Fibroblast of lung (primary cell): ENCODE results near the gene THUMPD2. TPM values are rescaled to one million over a fixed set of nuclear protein-coding genes. Genes with fewer than 3 reads are reported as not detected.

Experiments
- DNase-seq, 2 donors: peaks; one replicate each; pipeline versions ENCODE4 v3.0.0 to v3.0.0-alpha.2; 2010; ENCODE audit warnings: low read depth in 2 of 2
- H2AFZ ChIP-seq: 2 replicates; pipeline ENCODE4 v1.5.1; 2012; ENCODE audit warnings: low read length, control low read depth, inconsistent platforms
- H3K27ac ChIP-seq: 2 replicates; pipeline ENCODE4 v1.5.1; 2011; ENCODE audit warnings: low read length, control low read depth; ENCODE audit not compliant: insufficient read depth
- H3K27me3 ChIP-seq: 2 replicates; pipeline ENCODE4 v1.5.1; 2011; ENCODE audit warnings: mild to moderate bottlenecking, low read length; ENCODE audit not compliant: control insufficient read depth, insufficient read depth
- H3K36me3 ChIP-seq: 2 replicates; pipeline ENCODE4 v1.5.1; 2011; ENCODE audit warnings: low read length; ENCODE audit not compliant: control insufficient read depth, insufficient read depth
- H3K4me1 ChIP-seq: 2 replicates; pipeline ENCODE4 v1.5.1; 2011; ENCODE audit warnings: low read length; ENCODE audit not compliant: control insufficient read depth, insufficient read depth; ENCODE audit errors: extremely low read depth
- H3K4me2 ChIP-seq: 2 replicates; pipeline ENCODE4 v1.5.1; 2011; ENCODE audit warnings: low read length, control low read depth; ENCODE audit not compliant: insufficient read depth; ENCODE audit errors: extremely low read depth
- H3K4me3 ChIP-seq, 4 experiments: fragments of 200-600 bp in 1 of 4; sonication (generic) in 1 of 4; replicated peaks in 1 of 4; 2 replicates each; pipeline ENCODE4 v1.5.1; 2011 to 2016; ENCODE audit warnings: low read length in 4 of 4, low read depth in 3 of 4, mild to moderate bottlenecking in 3 of 4, control low read depth in 2 of 4, inconsistent platforms in 1 of 4, mixed read lengths in 1 of 4; ENCODE audit not compliant: insufficient read depth in 1 of 4; ENCODE audit errors: control extremely low read depth in 1 of 4
- H3K79me2 ChIP-seq: 2 replicates; pipeline ENCODE4 v1.5.1; 2012; ENCODE audit warnings: mild to moderate bottlenecking, low read length, inconsistent platforms; ENCODE audit not compliant: control insufficient read depth, insufficient read depth
- H3K9ac ChIP-seq: 2 replicates; pipeline ENCODE4 v1.5.1; 2011; ENCODE audit warnings: mild to moderate bottlenecking, low read length, control low read depth; ENCODE audit not compliant: insufficient read depth
- H3K9me3 ChIP-seq: 2 replicates; pipeline ENCODE4 v1.5.1; 2012; ENCODE audit warnings: low read depth, low read length; ENCODE audit not compliant: control insufficient read depth, insufficient read depth
- H4K20me1 ChIP-seq: 2 replicates; pipeline ENCODE4 v1.5.1; 2011; ENCODE audit warnings: low read length; ENCODE audit not compliant: control insufficient read depth, insufficient read depth; ENCODE audit errors: extremely low read depth
- CTCF ChIP-seq, 2 donors: IDR thresholded peaks in 1 of 2; conservative IDR thresholded peaks in 1 of 2; 1 replicate in 1 of 2; 2 replicates in 1 of 2; pipeline ENCODE4 v1.5.1; 2011 to 2012; ENCODE audit warnings: low read length in 2 of 2, control low read depth in 1 of 2, inconsistent platforms in 1 of 2, low read depth in 1 of 2, mild to moderate bottlenecking in 1 of 2
- EZH2 ChIP-seq: IDR thresholded peaks from 2 replicates; pipeline ENCODE4 v1.5.1; 2012; ENCODE audit warnings: low read length, control low read depth, mild to moderate bottlenecking; ENCODE audit errors: missing control alignments
- polyA plus RNA-seq, 2 donors: library from polyadenylated mRNA; depleted of rRNA in 1 of 2; stranded (reverse) in 1 of 2; unstranded in 1 of 2; fragments of >200 nt; gene quantifications; 2 replicates each; pipeline ENCODE4 v1.2.1, GENCODE V29; 2011 to 2012; ENCODE audit warnings: missing spikeins in 1 of 2
- total RNA-seq: library from RNA; depleted of rRNA; stranded (reverse); fragments of >200 nt; gene quantifications from 2 replicates; pipeline ENCODE4 v1.2.1, GENCODE V29; 2014

Gene THUMPD2
- total and polyA plus RNA-seq, 2 donors (not counting 1 experiment from before 2014, with no cell fraction given) = 8.1 to 10.2 TPM

- no peak for DNase-seq
- no peak overlapping the region for H2AFZ ChIP-seq
- H3K27ac ChIP-seq = no peak overlapping the region
- no peak overlapping the region for H3K9ac ChIP-seq
- no peaks in the 10 kb centered on the region for H3K36me3 ChIP-seq
- H4K20me1 ChIP-seq = no peaks in the 10 kb centered on the region
- H3K27me3 ChIP-seq = no peaks in the 10 kb centered on the region
- no peak for TF ChIP-seq CTCF (conservative IDR thresholded peaks at IDR 0.05 in 1 of 2, IDR thresholded peaks at IDR 0.05 in 1 of 2; ENCODE audit: low read depth in 1 of 2, low read length in 2 of 2)
- no peak for TF ChIP-seq EZH2
- no peaks in the 10 kb centered on the region for H3K79me2 ChIP-seq
- H3K9me3 ChIP-seq = no peaks in the 10 kb centered on the region
- H3K4me1 ChIP-seq = no peaks in the 10 kb centered on the region
- H3K4me2 ChIP-seq = no peak overlapping the region
- H3K4me3 ChIP-seq = no peak overlapping the region
Measured at GRCh38 chr2:39715095-39715494, 64.0 kb downstream of the THUMPD2 start.

- peak in 1 of 2 donors; percentile 64 for DNase-seq
- TF ChIP-seq CTCF (conservative IDR thresholded peaks at IDR 0.05 in 1 of 2, IDR thresholded peaks at IDR 0.05 in 1 of 2; ENCODE audit: low read depth in 1 of 2, low read length in 2 of 2) (no peak), EZH2 (no peak)
Measured at GRCh38 chr2:39712953-39713352, 66.1 kb downstream of the THUMPD2 start.

GRCh38 chr2:39710807-39711206, 68.3 kb downstream of the THUMPD2 start:
- Histone ChIP-seq H3K4me3 (no peak overlapping the region), H3K9ac (no peak overlapping the region), H3K9me3 (no peaks in the 10 kb centered on the region), H3K27ac (no peak overlapping the region), H3K27me3 (no peaks in the 10 kb centered on the region), H3K4me1 (no peaks in the 10 kb centered on the region), H3K4me2 (no peak overlapping the region), H3K36me3 (no peaks in the 10 kb centered on the region), H4K20me1 (no peaks in the 10 kb centered on the region), H3K79me2 (no peaks in the 10 kb centered on the region), H2AFZ (no peak overlapping the region)
- no peak for DNase-seq
- no peak for TF ChIP-seq CTCF (conservative IDR thresholded peaks at IDR 0.05 in 1 of 2, IDR thresholded peaks at IDR 0.05 in 1 of 2; ENCODE audit: low read depth in 1 of 2, low read length in 2 of 2)
- no peak for TF ChIP-seq EZH2

More at GRCh38 chr2:39712953-39713352, 66.1 kb downstream of the THUMPD2 start:
- Histone ChIP-seq H3K79me2 (no peaks in the 10 kb centered on the region), H3K9me3 (no peaks in the 10 kb centered on the region), H3K4me3 (no peak overlapping the region), H3K27ac (no peak overlapping the region), H3K4me1 (no peaks in the 10 kb centered on the region), H3K4me2 (no peak overlapping the region), H3K27me3 (no peaks in the 10 kb centered on the region), H2AFZ (no peak overlapping the region), H3K9ac (no peak overlapping the region), H4K20me1 (no peaks in the 10 kb centered on the region), H3K36me3 (no peaks in the 10 kb centered on the region)
